H9 (cell line): Measurements from ENCODE around the gene DPYD. TPM values are rescaled to one million over a fixed set of nuclear protein-coding genes. Genes with fewer than 3 reads are reported as not detected.

ENCODE experiments used
- DNase-seq: peaks from one replicate; pipeline ENCODE4 v3.0.0-alpha.2; 2017
- H2AFZ ChIP-seq: one replicate; pipeline ENCODE4 v1.6.1; 2013; ENCODE audit warnings: mild to moderate bottlenecking, low read length, control low read depth, moderate library complexity
- H2AK5ac ChIP-seq: 2 replicates; pipeline ENCODE4 v1.6.1; 2013; ENCODE audit warnings: low read length, control low read depth, mixed read lengths; ENCODE audit not compliant: insufficient read length
- H2BK120ac ChIP-seq: one replicate; pipeline ENCODE4 v1.6.1; 2013; ENCODE audit warnings: low read depth, mild to moderate bottlenecking, low read length, control low read depth, inconsistent platforms; ENCODE audit not compliant: poor library complexity, severe bottlenecking
- H2BK12ac ChIP-seq: 2 replicates; pipeline ENCODE4 v1.6.1; 2013; ENCODE audit warnings: low read length, control low read depth, mixed read lengths, low read depth; ENCODE audit not compliant: insufficient read length
- H2BK15ac ChIP-seq: 2 replicates; pipeline ENCODE4 v1.6.1; 2013; ENCODE audit warnings: low read depth, low read length, control low read depth
- H2BK20ac ChIP-seq: one replicate; pipeline ENCODE4 v1.6.1; 2013; ENCODE audit warnings: low read depth, mild to moderate bottlenecking, low read length, control low read depth, inconsistent platforms; ENCODE audit not compliant: poor library complexity, severe bottlenecking
- H2BK5ac ChIP-seq: 2 replicates; pipeline ENCODE4 v1.6.1; 2013; ENCODE audit warnings: low read length, control low read depth, mixed read lengths; ENCODE audit not compliant: insufficient read length
- H3K14ac ChIP-seq: 2 replicates; pipeline ENCODE4 v1.6.1; 2013; ENCODE audit warnings: low read length, control low read depth; ENCODE audit not compliant: insufficient read depth
- H3K18ac ChIP-seq: 2 replicates; pipeline ENCODE4 v1.6.1; 2013; ENCODE audit warnings: low read depth, mild to moderate bottlenecking, mixed read lengths, low read length, control low read depth; ENCODE audit not compliant: insufficient read length
- H3K23ac ChIP-seq: 2 replicates; pipeline ENCODE4 v1.6.1; 2013; ENCODE audit warnings: low read length, control low read depth, mixed read lengths, low read depth; ENCODE audit not compliant: insufficient read length
- H3K23me2 ChIP-seq: 2 replicates; pipeline ENCODE4 v1.6.1; 2013; ENCODE audit warnings: low read depth, mild to moderate bottlenecking, mixed read lengths, low read length, control low read depth; ENCODE audit not compliant: insufficient read length, poor library complexity, severe bottlenecking
- H3K27ac ChIP-seq: 2 replicates; pipeline ENCODE4 v1.5.1; 2013; ENCODE audit warnings: low read length, control low read depth, mixed read lengths, low read depth; ENCODE audit not compliant: insufficient read length
- H3K27me3 ChIP-seq: 2 replicates; pipeline ENCODE4 v1.6.1; 2013; ENCODE audit warnings: low read length, control low read depth, inconsistent platforms; ENCODE audit not compliant: insufficient read depth
- H3K4ac ChIP-seq: 2 replicates; pipeline ENCODE4 v1.6.1; 2013; ENCODE audit warnings: low read depth, mild to moderate bottlenecking, control low read depth, inconsistent platforms, low read length, moderate library complexity
- H3K4me1 ChIP-seq: 2 replicates; pipeline ENCODE4 v1.6.1; 2013; ENCODE audit warnings: low read length, control low read depth, inconsistent platforms; ENCODE audit not compliant: insufficient read depth
- H3K4me2 ChIP-seq: 2 replicates; pipeline ENCODE4 v1.6.1; 2013; ENCODE audit warnings: low read length, control low read depth, mixed read lengths; ENCODE audit not compliant: insufficient read length, insufficient read depth
- H3K56ac ChIP-seq: 2 replicates; pipeline ENCODE4 v1.6.1; 2013; ENCODE audit warnings: low read depth, mild to moderate bottlenecking, mixed read lengths, low read length, control low read depth; ENCODE audit not compliant: insufficient read length
- H3K79me1 ChIP-seq: 2 replicates; pipeline ENCODE4 v1.6.1; 2013; ENCODE audit warnings: low read depth, mild to moderate bottlenecking, moderate library complexity, low read length, control low read depth, inconsistent platforms; ENCODE audit not compliant: insufficient read depth, poor library complexity, severe bottlenecking
- H3K79me2 ChIP-seq: 2 replicates; pipeline ENCODE4 v1.6.1; 2013; ENCODE audit warnings: low read length, control low read depth, inconsistent platforms; ENCODE audit not compliant: insufficient read depth
- H3K9ac ChIP-seq: 2 replicates; pipeline ENCODE4 v1.6.1; 2013; ENCODE audit warnings: low read length, control low read depth, mixed read lengths; ENCODE audit not compliant: insufficient read length; ENCODE audit errors: extremely low read depth
- H3K9me3 ChIP-seq: one replicate; pipeline ENCODE4 v1.6.1; 2013; ENCODE audit warnings: low read depth, low read length, inconsistent platforms; ENCODE audit not compliant: control insufficient read depth
- H3T11ph ChIP-seq: one replicate; pipeline ENCODE4 v1.6.1; 2013; ENCODE audit warnings: mild to moderate bottlenecking, low read length, control low read depth, inconsistent platforms
- H4K20me1 ChIP-seq: one replicate; pipeline ENCODE4 v1.6.1; 2013; ENCODE audit not compliant: control insufficient read depth, insufficient read length, insufficient read depth
- H4K5ac ChIP-seq: 2 replicates; pipeline ENCODE4 v1.6.1; 2013; ENCODE audit warnings: low read depth, mild to moderate bottlenecking, mixed read lengths, low read length, control low read depth; ENCODE audit not compliant: insufficient read length
- H4K8ac ChIP-seq: replicated peaks from 2 replicates; pipeline ENCODE4 v1.6.1; 2013; ENCODE audit warnings: low read length, control low read depth, mixed read lengths, low read depth; ENCODE audit not compliant: insufficient read length
- H4K91ac ChIP-seq: 2 replicates; pipeline ENCODE4 v1.6.1; 2013; ENCODE audit warnings: low read depth, mild to moderate bottlenecking, moderate library complexity, mixed read lengths, low read length, control low read depth; ENCODE audit not compliant: insufficient read length
- H3K27ac Mint-ChIP-seq, 3 experiments: 2 replicates in 2 of 3; 3 replicates in 1 of 3; pipeline ENCODE4 v1.8.0; 2020 to 2021; ENCODE audit warnings: mixed read lengths in 3 of 3, mild to moderate bottlenecking in 1 of 3, moderate library complexity in 1 of 3
- H3K27me3 Mint-ChIP-seq: 2 replicates; pipeline ENCODE4 v1.8.0; 2021; ENCODE audit warnings: low read depth, mild to moderate bottlenecking, moderate library complexity, mixed read lengths
- H3K36me3 Mint-ChIP-seq, 3 experiments: 2 replicates in 2 of 3; 3 replicates in 1 of 3; pipeline ENCODE4 v1.8.0; 2020 to 2021; ENCODE audit warnings: low read depth in 3 of 3, mixed read lengths in 3 of 3; ENCODE audit not compliant: insufficient read depth in 1 of 3
- H3K4me1 Mint-ChIP-seq, 2 experiments: 2 replicates each; pipeline ENCODE4 v1.8.0; 2020; ENCODE audit warnings: mixed read lengths in 2 of 2
- H3K4me3 Mint-ChIP-seq, 2 experiments: 2 replicates in 1 of 2; 3 replicates in 1 of 2; pipeline ENCODE4 v1.8.0; 2020 to 2021; ENCODE audit warnings: mild to moderate bottlenecking in 2 of 2, mixed read lengths in 2 of 2, moderate library complexity in 1 of 2
- H3K9me3 Mint-ChIP-seq, 2 experiments: 2 replicates in 1 of 2; 3 replicates in 1 of 2; pipeline ENCODE4 v1.8.0; 2020; ENCODE audit warnings: mild to moderate bottlenecking in 2 of 2, mixed read lengths in 2 of 2, moderate library complexity in 1 of 2
- CTCF ChIP-seq: fragments of 200-600 bp; sonication (generic); conservative IDR thresholded peaks from 3 replicates; pipeline ENCODE4 v1.8.0; 2021; ENCODE audit warnings: antibody characterized with exemption, mild to moderate bottlenecking
- total RNA-seq: library from RNA; stranded (reverse); gene quantifications from 2 replicates; pipeline ENCODE4 v1.2.1, GENCODE V29; 2021

The DPYD gene
- total RNA-seq, 1 experiment from 2014 or later = 0.37 TPM

GRCh38 chr1:97640677-97641076, 280.2 kb downstream of the DPYD start:
- Histone ChIP-seq H3K18ac (no peak overlapping the region), H2BK5ac (no peak overlapping the region), H2BK12ac (no peak overlapping the region), H3K79me1 (no peaks in the 10 kb centered on the region), H2AFZ (no peak overlapping the region), H3T11ph (no peak overlapping the region), H3K4me2 (no peak overlapping the region), H2AK5ac (no peak overlapping the region), H4K91ac (no peak overlapping the region), H3K4me1 (no peaks in the 10 kb centered on the region), H2BK120ac (no peak overlapping the region), H2BK20ac (no peak overlapping the region), H3K23ac (no peak overlapping the region), H3K27me3 (no peaks in the 10 kb centered on the region), H3K9ac (no peak overlapping the region), H2BK15ac (no peak overlapping the region), H4K8ac (no peak overlapping the region), H3K4ac (no peak overlapping the region), H4K5ac (no peak overlapping the region), H3K9me3 (no peaks in the 10 kb centered on the region), H3K79me2 (no peaks in the 10 kb centered on the region), H3K23me2 (no peaks in the 10 kb centered on the region), H3K27ac (no peak overlapping the region), H3K14ac (no peak overlapping the region), H4K20me1 (no peaks in the 10 kb centered on the region), H3K56ac (no peak overlapping the region)
- no peak for TF ChIP-seq CTCF
- no peak for DNase-seq
- no peaks in the 10 kb centered on the region for H3K4me1 Mint-ChIP-seq
- H3K9me3 Mint-ChIP-seq = peaks cover 9 to 11% of the 10 kb centered on the region in 2 experiments; a peak in 3 of 5 replicates
- H3K27me3 Mint-ChIP-seq = no peaks in the 10 kb centered on the region
- H3K36me3 Mint-ChIP-seq = peaks cover 0 to 7% (median 0%) of the 10 kb centered on the region in 3 experiments; a peak in 3 of 7 replicates
- H3K4me3 Mint-ChIP-seq = no peak overlapping the region
- H3K27ac Mint-ChIP-seq = no peak overlapping the region
